ENCODE results near the gene SMURF1.

DNA sequence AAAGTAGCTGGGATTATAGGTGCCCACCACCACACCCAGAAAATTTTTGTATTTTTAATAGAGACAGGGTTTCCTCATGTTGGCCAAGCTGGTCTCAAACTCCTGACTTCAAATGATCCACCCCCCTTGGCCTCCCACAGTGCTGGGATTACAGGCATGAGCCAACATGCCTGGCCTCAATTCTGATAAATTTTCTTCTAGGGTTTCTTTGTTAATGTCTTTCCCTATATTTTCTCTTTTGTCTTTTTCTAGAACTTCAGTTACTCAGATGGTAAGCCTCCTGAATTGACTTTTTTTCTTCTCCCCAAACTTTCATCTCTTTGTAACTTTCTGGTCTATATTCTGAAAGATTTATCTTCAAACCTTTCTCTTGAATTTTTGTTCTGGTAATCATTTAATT, 12.7 kb upstream of the SMURF1 start:
- TF ChIP-seq, protein P1, sequence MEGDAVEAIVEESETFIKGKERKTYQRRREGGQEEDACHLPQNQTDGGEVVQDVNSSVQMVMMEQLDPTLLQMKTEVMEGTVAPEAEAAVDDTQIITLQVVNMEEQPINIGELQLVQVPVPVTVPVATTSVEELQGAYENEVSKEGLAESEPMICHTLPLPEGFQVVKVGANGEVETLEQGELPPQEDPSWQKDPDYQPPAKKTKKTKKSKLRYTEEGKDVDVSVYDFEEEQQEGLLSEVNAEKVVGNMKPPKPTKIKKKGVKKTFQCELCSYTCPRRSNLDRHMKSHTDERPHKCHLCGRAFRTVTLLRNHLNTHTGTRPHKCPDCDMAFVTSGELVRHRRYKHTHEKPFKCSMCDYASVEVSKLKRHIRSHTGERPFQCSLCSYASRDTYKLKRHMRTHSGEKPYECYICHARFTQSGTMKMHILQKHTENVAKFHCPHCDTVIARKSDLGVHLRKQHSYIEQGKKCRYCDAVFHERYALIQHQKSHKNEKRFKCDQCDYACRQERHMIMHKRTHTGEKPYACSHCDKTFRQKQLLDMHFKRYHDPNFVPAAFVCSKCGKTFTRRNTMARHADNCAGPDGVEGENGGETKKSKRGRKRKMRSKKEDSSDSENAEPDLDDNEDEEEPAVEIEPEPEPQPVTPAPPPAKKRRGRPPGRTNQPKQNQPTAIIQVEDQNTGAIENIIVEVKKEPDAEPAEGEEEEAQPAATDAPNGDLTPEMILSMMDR (conservative IDR thresholded peaks at IDR 0.05 in 1 of 2, IDR thresholded peaks at IDR 0.05 in 1 of 2; ENCODE audit: extremely low read depth in 1 of 2, insufficient read depth in 1 of 2, low read depth in 1 of 2, low read length in 2 of 2): no peak
- no peak for TF ChIP-seq EZH2 (IDR thresholded peaks at IDR 0.05; ENCODE audit: borderline replicate concordance, low read length)

All from mammary epithelial cell (primary cell).